ENCODE results near the gene KRT17.

KRT17 gene

GRCh38 chr17:41624208-41625101 is at the start of gene KRT17:
TSS of gene KRT17 (minus strand) at chr17:41624575. CDS start at chr17:41624509, 66 bp downstream.
- DNase-seq = no peak

- DNase-seq = no peak
Observed at GRCh38 chr17:41672153-41672552, 47.8 kb upstream of the KRT17 start.

GRCh38 chr17:41667280-41668041 is 43.1 kb upstream of the KRT17 start:
- DNase-seq = no peak

GRCh38 chr17:41666708-41667279 is 42.4 kb upstream of the KRT17 start:
- peak; percentile 76 to 86 (median 79) for DNase-seq

GRCh38 chr17:41666237-41666641 is 41.9 kb upstream of the KRT17 start:
- peak; percentile 53 to 93 (median 92) for DNase-seq

- peak; percentile 85 to 93 (median 92) for DNase-seq
Observed at GRCh38 chr17:41665566-41666236, 41.3 kb upstream of the KRT17 start.

GRCh38 chr17:41664587-41665565 is 40.5 kb upstream of the KRT17 start:
- DNase-seq = no peak

GRCh38 chr17:41664172-41664457 is 39.7 kb upstream of the KRT17 start:
- DNase-seq = no peak

GRCh38 chr17:41663451-41664171 is 39.2 kb upstream of the KRT17 start:
- DNase-seq = no peak

- DNase-seq = no peak
Observed at GRCh38 chr17:41660221-41660711, 35.9 kb upstream of the KRT17 start.

GRCh38 chr17:41659427-41660212 is 35.2 kb upstream of the KRT17 start:
- no peak for DNase-seq

GRCh38 chr17:41658846-41659245 is 34.5 kb upstream of the KRT17 start:
- no peak for DNase-seq

GRCh38 chr17:41657936-41658335 is 33.6 kb upstream of the KRT17 start:
- no peak for DNase-seq

GRCh38 chr17:41657176-41657754 is 32.9 kb upstream of the KRT17 start:
- DNase-seq = no peak

- DNase-seq = no peak
Observed at GRCh38 chr17:41656249-41657023, 32.1 kb upstream of the KRT17 start.

GRCh38 chr17:41655611-41656111 is 31.3 kb upstream of the KRT17 start:
- no peak for DNase-seq

- no peak for DNase-seq
Observed at GRCh38 chr17:41654678-41655607, 30.6 kb upstream of the KRT17 start.

Data from NCI-H1417 (cell line).